ENCODE measurements around the gene STON2. TPM values are rescaled to one million over a fixed set of nuclear protein-coding genes. Genes with fewer than 3 reads are reported as not detected.

STON2 gene
- total RNA-seq, 4 donors from 2014 or later, result 69.8 to 202 (median 97.0) TPM

DNA sequence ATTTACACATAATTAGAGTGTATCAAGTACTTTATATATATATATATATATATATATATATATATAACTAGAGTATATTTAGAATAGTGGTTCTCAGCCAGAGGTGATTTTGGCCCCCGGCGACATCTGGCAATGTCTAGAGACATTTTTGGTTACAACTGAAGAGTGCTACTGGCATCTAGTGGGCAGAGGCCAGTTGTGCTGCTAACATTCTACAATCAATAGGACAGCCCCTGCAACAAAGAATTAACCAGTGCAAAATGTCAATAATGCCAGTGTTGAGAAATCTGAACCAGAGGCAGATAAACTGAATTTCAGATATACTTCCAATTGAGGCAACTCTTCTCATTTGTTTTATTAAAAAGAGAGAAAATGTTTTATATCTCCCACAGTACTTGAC, 188.3 kb downstream of the STON2 start:
- Histone ChIP-seq H3K4me1 (peaks cover 9 to 16% of the 10 kb centered on the region in 2 donors), H3K4me3 (replicated peaks in 1 of 3) (no peak overlapping the region), H3K27ac (peak overlapping the region in 1 of 3 donors; percentile 37), H3K27me3 (no peaks in the 10 kb centered on the region), H3K9me3 (no peaks in the 10 kb centered on the region), H3K36me3 (peaks cover 5 to 15% of the 10 kb centered on the region in 2 donors)
- DNase-seq, result peak; percentile 67
- WGBS, 2 donors, result 7 to 15% methylated on average over 2 of the region's 2 CpGs
- no peak for TF ChIP-seq POLR2A (IDR thresholded peaks at IDR 0.05)
- TF ChIP-seq, protein P1, sequence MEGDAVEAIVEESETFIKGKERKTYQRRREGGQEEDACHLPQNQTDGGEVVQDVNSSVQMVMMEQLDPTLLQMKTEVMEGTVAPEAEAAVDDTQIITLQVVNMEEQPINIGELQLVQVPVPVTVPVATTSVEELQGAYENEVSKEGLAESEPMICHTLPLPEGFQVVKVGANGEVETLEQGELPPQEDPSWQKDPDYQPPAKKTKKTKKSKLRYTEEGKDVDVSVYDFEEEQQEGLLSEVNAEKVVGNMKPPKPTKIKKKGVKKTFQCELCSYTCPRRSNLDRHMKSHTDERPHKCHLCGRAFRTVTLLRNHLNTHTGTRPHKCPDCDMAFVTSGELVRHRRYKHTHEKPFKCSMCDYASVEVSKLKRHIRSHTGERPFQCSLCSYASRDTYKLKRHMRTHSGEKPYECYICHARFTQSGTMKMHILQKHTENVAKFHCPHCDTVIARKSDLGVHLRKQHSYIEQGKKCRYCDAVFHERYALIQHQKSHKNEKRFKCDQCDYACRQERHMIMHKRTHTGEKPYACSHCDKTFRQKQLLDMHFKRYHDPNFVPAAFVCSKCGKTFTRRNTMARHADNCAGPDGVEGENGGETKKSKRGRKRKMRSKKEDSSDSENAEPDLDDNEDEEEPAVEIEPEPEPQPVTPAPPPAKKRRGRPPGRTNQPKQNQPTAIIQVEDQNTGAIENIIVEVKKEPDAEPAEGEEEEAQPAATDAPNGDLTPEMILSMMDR (IDR thresholded peaks at IDR 0.05), result peak in 5 of 6 experiments; percentile 32 to 74 (median 64)
- intact Hi-C loops (cut with DNase I), result no loop called here

Small RNAs within 50 kb of the gene (small RNA-seq; reads per million reads assigned to genes)
- gene DYNLL1P1, result not detected
- not detected for gene DYNLL1P2

Other genes starting within 250 kb of the STON2 start
- gene GTF2A1, start 179.4 kb downstream of the STON2 start, total RNA-seq, result 10 to 100 TPM; 31.4 to 51.7 (median 39.7) TPM
- 10 to 100 TPM; 65.4 to 96.2 (median 89.6) TPM for gene SEL1L, start 133.5 kb upstream of the STON2 start, total RNA-seq